ENCODE data around the gene FAR2. TPM values are rescaled to one million over a fixed set of nuclear protein-coding genes. Genes with fewer than 3 reads are reported as not detected.

The FAR2 gene
- total RNA-seq, 4 donors from 2014 or later: 8.4 to 16.6 (median 8.8) TPM

- Histone ChIP-seq H3K27me3 (no peaks in the 10 kb centered on the region), H3K36me3 (no peaks in the 10 kb centered on the region), H3K4me3 (no peak overlapping the region), H3K27ac (no peak overlapping the region), H3K4me1 (no peaks in the 10 kb centered on the region), H3K9me3 (peaks cover 0 to 41% (median 0%) of the 10 kb centered on the region in 4 donors)
- WGBS, 2 donors: 75 to 78% methylated on average over 5 of the region's 5 CpGs
- TF ChIP-seq CTCF (IDR thresholded peaks at IDR 0.05): no peak
- TF ChIP-seq POLR2A (IDR thresholded peaks at IDR 0.05): no peak
- no peak for TF ChIP-seq EP300 (IDR thresholded peaks at IDR 0.05)
- no peak for DNase-seq (ENCODE audit: low spot score in 2 of 2)
Measured at GRCh38 chr12:29110506-29111442, 38.3 kb upstream of the FAR2 start.

- Histone ChIP-seq H3K4me1 (no peaks in the 10 kb centered on the region), H3K27ac (no peak overlapping the region), H3K4me3 (no peak overlapping the region), H3K27me3 (no peaks in the 10 kb centered on the region), H3K9me3 (peaks cover 0 to 37% (median 0%) of the 10 kb centered on the region in 4 donors), H3K36me3 (no peaks in the 10 kb centered on the region)
- WGBS, 2 donors: 79 to 82% methylated on average over 2 of the region's 2 CpGs
- no peak for DNase-seq (ENCODE audit: low spot score in 2 of 2)
- no peak for TF ChIP-seq EP300 (IDR thresholded peaks at IDR 0.05)
- no peak for TF ChIP-seq CTCF (IDR thresholded peaks at IDR 0.05)
- no peak for TF ChIP-seq POLR2A (IDR thresholded peaks at IDR 0.05)
Measured at GRCh38 chr12:29113101-29113500, 36.0 kb upstream of the FAR2 start.

- no peak for DNase-seq (ENCODE audit: low spot score in 2 of 2)
- Histone ChIP-seq H3K9me3 (peaks cover 0 to 16% (median 0%) of the 10 kb centered on the region in 4 donors), H3K27ac (no peak overlapping the region), H3K36me3 (no peaks in the 10 kb centered on the region), H3K4me1 (no peaks in the 10 kb centered on the region), H3K27me3 (no peaks in the 10 kb centered on the region), H3K4me3 (no peak overlapping the region)
- WGBS, 2 donors: 79 to 81% methylated on average over 3 of the region's 3 CpGs
- TF ChIP-seq CTCF (IDR thresholded peaks at IDR 0.05) (no peak), EP300 (IDR thresholded peaks at IDR 0.05) (no peak), POLR2A (IDR thresholded peaks at IDR 0.05) (no peak)
Measured at GRCh38 chr12:29116414-29116813, 32.7 kb upstream of the FAR2 start.

GRCh38 chr12:29131539-29131938 lies 17.5 kb upstream of the FAR2 start:
- WGBS, 2 donors: 80 to 100% methylated on average over 1 of the region's 1 CpG
- DNase-seq (ENCODE audit: low spot score in 2 of 2): no peak
- H3K9me3 ChIP-seq: peaks cover 0 to 5% (median 0%) of the 10 kb centered on the region in 4 donors
- no peak overlapping the region for H3K27ac ChIP-seq
- H3K4me1 ChIP-seq: no peaks in the 10 kb centered on the region
- no peak overlapping the region for H3K4me3 ChIP-seq
- TF ChIP-seq CTCF (IDR thresholded peaks at IDR 0.05) (no peak), POLR2A (IDR thresholded peaks at IDR 0.05) (no peak), EP300 (IDR thresholded peaks at IDR 0.05) (no peak)
- no peaks in the 10 kb centered on the region for H3K27me3 ChIP-seq
- no peaks in the 10 kb centered on the region for H3K36me3 ChIP-seq

GRCh38 chr12:29132316-29132715 lies 16.8 kb upstream of the FAR2 start:
- H3K36me3 ChIP-seq: no peaks in the 10 kb centered on the region
- no peak for TF ChIP-seq POLR2A (IDR thresholded peaks at IDR 0.05)
- no peak for TF ChIP-seq CTCF (IDR thresholded peaks at IDR 0.05)
- TF ChIP-seq EP300 (IDR thresholded peaks at IDR 0.05): no peak
- no peaks in the 10 kb centered on the region for H3K27me3 ChIP-seq
- H3K4me1 ChIP-seq: no peaks in the 10 kb centered on the region
- 88 to 93% methylated on average over 6 of the region's 6 CpGs for WGBS, 2 donors
- no peaks in the 10 kb centered on the region for H3K9me3 ChIP-seq
- no peak overlapping the region for H3K27ac ChIP-seq
- H3K4me3 ChIP-seq: no peak overlapping the region
- no peak for DNase-seq (ENCODE audit: low spot score in 2 of 2)

All from tibial nerve (tissue), 4 donors.